GM18873 (cell line): Measurements from ENCODE around the gene EMB.
"Not testable (repeated sequence)": the region's sequence is repeated elsewhere in the genome, so short reads cannot be mapped to it uniquely, and the experiment has no call there.

Experiments
- ATAC-seq: cut with Tn5 transposase; IDR thresholded peaks from one replicate; pipeline ENCODE4 v1.9.1; 2021; ENCODE audit warnings: mild to moderate bottlenecking, moderate library complexity, moderate number of reproducible peaks; ENCODE audit not compliant: unreplicated experiment, low FRiP score

EMB gene

DNA sequence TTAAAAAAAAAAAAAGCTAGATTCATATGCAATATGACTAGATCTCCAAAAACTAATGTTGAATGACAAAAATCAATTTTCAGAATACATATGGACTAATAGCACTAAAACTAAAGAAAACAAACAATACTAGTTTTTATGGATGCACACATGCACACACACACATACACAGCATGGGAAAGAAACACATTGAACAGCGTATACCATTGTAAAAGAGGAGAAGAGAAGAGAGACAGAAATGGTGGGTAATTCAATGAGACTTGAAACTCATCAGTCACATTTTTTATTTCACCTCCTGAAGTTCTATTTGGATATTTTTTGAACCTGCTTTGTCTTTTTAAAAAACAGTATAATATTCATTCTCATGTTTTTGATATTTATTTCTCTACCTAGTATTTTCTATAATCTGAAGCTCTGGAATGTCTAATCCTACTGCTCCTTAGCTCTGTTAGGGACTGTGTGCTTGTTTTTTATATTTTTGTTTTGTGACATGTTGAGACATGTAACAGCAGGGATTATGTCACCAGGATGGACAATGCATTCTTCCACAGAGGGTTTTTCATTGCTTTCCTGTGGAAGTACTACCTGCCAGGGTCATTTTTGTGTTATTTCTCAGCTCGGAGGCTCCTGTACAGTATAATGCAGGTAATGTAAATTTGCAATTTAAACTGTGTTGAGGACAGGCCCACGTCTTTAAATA lies 17.8 kb downstream of the EMB start:
- not testable (repeated sequence) for ATAC-seq

DNA sequence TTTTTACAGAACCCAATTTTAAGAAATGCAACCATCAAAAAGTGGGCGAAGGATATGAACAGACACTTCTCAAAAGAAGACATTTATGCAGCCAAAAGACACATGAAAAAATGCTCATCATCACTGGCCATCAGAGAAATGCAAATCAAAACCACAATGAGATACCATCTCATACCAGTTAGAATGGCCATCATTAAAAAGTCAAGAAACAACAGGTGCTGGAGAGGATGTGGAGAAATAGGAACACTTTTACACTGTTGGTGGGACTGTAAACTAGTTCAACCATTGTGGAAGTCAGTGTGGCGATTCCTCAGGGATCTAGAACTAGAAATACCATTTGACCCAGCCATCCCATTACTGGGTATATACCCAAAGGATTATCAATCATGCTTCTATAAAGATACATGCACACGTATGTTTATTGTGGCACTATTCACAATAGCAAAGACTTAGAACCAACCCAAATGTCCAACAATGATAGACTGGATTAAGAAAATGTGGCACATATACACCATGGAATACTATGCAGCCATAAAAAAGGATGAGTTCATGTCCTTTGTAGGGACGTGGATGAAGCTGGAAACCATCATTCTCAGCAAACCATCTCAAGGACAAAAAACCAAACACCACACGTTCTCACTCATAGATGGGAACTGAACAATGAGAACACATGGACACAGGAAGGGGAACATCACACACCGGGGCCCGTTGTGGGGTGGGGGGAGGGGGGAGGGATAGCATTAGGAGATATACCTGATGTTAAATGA lies 19.7 kb downstream of the EMB start:
- not testable (repeated sequence) for ATAC-seq

DNA sequence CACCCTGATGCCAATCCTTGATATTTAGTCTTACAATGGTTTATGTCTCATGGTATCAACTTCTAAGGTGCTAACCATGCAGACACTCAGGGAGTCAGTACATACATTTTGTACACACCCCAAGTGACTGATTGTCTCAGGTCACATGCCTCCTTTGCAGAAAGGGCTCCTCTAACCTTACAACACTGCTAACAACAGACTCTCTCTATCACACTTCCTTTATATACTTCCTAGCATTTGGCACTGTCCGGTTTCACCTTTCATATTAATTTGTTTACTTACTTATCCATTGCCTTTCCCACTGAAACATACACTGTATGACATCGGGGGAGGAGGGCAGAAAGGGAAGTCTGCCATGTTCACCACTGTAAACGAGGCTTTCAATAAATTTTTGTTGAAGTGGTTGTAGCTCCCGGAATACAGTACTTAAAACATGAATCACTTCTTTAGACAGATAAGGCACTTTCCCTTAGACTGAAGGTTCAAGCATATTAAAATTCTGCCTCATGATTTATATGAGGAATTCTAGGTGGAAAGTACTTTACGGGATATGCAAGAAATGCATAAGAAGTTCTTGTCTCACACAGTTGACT lies 20.6 kb downstream of the EMB start:
- no peak for ATAC-seq

DNA sequence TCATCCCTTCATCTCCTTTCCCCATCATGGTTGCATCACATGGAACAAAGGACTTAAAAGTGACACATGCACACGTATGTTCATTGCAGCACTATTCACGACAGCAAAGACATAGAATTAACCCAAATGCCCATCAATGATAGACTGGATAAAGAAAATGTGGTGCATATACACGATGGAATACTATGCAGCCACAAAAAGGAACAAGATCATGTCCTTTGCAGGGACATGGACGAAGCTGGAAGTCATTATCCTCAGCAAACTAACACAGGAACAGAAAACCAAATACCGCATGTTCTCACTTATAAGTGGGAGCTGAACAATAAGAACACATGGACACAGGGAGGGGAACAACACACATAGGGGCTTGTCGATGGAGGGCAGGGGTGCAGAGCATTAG lies 21.4 kb downstream of the EMB start:
- ATAC-seq = not testable (repeated sequence)

DNA sequence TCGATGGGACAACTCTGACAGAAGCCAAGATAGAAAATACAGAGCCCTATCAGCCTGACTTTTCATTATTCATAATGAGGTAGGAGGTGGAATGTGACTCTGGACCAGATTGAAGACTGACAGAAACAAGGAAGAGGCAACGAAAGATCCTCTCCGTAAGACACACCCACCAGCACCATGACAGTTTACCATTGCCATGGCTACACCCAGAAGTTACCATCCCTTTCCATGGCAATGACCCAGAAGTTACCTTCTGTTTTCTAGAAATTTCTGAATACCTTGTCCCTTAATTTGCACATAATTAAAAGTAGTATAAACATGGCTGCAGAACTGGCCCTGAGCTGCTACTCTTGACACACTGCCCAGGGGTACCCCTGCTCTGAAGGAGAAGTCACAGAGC lies 24.5 kb downstream of the EMB start:
- ATAC-seq = not testable (repeated sequence)

DNA sequence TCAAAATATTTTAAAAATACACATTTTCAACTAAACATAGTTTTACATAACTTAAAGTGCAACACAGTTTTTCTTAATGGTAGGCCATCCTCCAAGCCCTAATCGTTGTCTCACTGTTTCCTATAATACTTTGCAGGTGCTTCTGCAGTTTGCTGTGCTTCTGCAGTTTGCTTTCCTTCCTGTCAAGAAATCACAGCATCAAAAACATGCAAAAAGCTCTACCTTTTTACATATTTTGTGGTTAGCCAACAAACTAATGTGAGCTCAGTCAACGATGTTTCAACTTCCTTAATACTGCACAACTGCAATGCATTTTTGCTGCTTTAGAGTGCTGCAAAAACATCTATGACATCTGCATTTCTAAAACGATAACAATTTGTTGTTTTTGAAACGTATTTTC lies 25.2 kb downstream of the EMB start:
- peak; percentile 90 for ATAC-seq

DNA sequence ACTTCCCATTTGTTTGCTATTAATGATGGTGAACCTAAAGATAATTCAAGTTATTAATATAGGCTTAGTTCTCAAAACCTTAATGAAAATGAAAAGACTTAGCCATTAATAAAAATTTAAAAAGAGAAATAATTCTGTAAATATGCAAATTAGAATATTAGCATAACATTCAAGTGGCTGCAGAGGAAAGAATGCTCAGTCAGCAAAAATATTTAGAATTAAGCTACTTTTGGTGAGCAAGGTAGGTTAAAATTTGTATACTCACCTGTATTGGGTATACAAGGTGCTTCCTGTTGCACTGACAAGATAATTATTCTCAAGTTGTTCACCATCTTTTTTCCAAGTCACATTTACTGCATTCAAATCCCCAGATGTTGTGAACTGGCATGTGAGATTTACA lies 30.2 kb downstream of the EMB start:
- ATAC-seq = not testable (repeated sequence)

DNA sequence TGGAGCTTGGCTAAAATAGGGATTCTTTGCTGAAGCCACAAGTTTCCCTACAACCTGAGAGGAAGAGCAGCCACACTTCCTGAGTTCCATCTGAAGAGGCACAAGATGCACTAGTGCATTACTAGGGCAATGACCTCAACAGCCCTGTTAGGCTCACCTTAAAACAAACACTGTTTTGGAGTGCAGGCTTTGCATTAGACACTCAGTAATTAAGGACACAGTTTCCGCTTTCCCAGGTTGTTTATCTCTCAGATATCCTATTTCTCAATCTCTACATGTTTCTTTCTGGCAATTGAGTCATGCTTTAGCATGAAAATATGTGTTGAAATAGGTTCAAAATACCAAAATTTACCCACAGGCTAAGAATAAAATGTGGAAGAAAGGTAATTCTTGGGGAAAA lies 34.2 kb downstream of the EMB start:
- ATAC-seq = no peak

DNA sequence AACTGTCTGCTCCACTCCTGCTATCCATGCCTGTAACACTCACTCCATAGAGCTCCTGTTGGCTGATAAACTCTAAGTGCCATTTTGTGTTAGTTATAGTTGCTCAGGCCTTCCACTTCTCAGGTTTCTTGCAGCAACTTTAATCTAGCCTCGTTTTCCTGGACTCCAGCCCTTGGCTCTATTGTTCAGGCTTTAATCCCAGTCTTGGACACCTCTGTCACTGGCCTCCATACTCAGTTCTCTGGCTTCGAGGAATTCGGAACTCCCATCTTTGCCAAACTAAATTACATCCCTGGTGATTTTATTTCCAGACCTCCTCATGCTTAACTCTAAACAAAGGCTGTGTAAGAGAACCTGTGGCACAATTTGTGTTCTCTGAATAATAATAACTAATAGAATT lies 39.8 kb downstream of the EMB start:
- ATAC-seq = no peak

GRCh38 chr5:50393925-50394609 lies 47.0 kb downstream of the EMB start:
- not testable (repeated sequence) for ATAC-seq

DNA sequence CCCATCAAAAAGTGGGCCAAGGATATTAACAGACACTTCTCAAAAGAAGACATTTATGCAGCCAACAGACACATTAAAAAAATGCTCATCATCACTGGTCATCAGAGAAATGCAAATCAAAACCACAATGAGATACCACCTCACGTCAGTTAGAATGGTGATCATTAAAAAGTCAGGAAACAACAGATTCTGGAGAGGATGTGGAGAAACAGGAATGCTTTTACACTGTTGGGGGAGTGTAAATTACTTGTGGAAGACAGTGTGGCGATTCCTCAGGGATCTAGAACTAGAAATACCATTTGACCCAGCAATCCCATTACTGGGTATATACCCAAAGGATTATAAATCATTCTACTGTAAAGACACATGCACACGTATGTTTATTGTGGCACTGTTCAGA lies 48.8 kb downstream of the EMB start:
- ATAC-seq = not testable (repeated sequence)

DNA sequence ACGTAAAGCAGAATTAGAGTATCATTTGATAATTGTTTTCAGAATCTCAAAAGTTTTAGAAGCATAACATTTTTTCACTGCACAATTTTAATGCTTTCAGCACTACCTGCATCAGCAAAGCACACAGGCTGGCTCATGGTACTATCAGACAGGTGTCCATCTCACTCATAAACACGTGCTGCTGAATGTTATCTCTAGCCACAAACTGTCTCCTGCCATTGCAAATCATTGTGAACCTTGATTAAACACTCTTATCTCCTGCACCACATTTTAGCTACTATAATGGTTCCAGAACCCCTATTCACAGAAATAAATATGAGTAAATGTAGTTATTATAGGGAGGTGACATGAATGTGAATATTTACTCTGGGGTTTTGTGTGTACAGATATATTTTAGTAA lies 56.7 kb downstream of the EMB start:
- ATAC-seq = not testable (repeated sequence)

GRCh38 chr5:50376696-50377095 lies 64.4 kb downstream of the EMB start:
- ATAC-seq = not testable (repeated sequence)

- ATAC-seq = not testable (repeated sequence)
Observed at GRCh38 chr5:50369287-50370033, 71.6 kb downstream of the EMB start.

DNA sequence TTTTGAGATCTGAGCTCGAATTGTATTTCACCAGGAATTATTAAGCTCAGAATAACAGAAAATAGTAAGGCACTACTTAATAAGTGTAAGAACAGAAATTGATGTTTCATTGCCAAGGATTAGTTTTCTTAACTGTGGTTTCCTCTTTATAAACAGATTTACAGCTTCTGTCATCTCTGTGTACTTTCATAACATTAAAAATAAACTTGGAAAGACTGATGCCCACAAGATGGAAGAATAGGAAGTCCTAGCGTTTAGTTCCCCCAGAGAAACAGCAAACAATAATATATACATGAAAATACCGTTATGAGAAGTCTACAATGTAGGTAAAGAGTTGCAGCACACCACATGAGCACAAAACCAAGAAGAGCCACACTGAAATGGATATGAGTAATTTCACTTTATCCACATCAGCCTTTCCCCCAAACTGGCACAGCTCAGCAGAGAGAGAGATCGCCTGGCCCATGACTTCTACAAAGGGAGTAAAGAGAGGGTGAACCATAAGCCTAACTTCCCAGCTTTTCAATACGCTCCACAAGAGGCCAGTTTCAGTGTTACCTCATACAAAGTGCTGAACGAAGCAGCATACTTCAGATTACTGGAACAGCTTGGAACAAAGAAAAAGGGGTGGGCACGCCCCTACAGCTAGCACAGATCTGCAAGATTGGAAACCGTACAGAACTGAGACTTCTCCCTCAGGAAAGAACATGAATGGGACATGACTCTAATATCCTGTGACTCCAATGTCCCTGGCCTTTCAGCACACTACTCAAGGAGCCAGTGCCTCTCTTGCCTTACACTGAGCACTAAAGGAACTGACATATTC lies 75.4 kb downstream of the EMB start:
- ATAC-seq = no peak

GRCh38 chr5:50364535-50365309 lies 76.4 kb downstream of the EMB start:
- ATAC-seq = not testable (repeated sequence)

DNA sequence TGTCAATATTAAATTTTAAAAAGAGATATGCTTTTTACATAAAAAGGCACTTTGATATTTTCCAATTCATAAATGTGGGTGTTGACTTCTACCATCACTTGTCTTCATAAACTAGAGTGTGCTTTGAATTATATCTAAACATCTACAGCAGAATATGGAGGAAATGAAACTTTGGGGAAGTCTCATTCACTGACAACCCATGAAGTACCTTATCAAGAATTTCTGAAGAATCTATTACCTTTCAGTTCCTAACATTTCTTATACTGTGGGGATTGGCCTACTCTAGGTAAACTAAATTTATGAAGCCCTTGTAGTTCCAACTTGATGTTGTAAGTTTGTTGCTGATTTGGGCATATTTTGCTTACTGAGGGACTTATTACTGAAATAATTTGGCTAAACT lies 81.9 kb downstream of the EMB start:
- ATAC-seq = no peak

GRCh38 chr5:50352382-50352781 lies 88.7 kb downstream of the EMB start:
- ATAC-seq = no peak
